Mammary epithelial cell (primary cell): Measurements from ENCODE around the gene NMD3.

ENCODE experiments used
- EZH2 ChIP-seq: IDR thresholded peaks from 2 replicates; pipeline ENCODE4 v1.6.1; 2012; ENCODE audit warnings: low read length, inconsistent platforms, borderline replicate concordance
- TF ChIP-seq, protein P1 (sequence below), 2 donors: IDR thresholded peaks in 1 of 2; conservative IDR thresholded peaks in 1 of 2; 2 replicates each; pipeline ENCODE4 v1.5.1; 2011 to 2012; ENCODE audit warnings: inconsistent platforms in 2 of 2, low read length in 2 of 2, mild to moderate bottlenecking in 2 of 2, control low read depth in 1 of 2, low read depth in 1 of 2; ENCODE audit not compliant: insufficient read depth in 1 of 2; ENCODE audit errors: extremely low read depth in 1 of 2

DNA sequence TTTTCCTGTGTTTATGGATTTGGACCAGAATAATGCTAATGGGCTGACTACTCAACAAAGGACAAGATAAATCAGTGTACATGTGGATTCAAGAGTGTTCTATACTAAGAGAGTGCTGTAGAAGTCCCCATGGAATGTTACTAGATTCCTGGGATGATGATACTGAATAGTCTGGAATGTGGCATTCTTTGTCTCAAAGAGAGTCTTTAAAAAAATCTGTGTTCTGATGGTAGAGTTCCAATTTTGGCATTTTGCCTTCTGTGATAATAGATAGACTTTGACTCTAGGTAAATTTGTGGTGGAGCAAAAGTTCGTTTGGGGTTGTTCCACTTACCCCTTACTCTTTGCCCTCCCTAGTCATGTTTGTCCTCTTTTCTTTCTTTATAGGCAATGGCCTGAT lies 43.7 kb downstream of the NMD3 start:
- TF ChIP-seq, protein P1, sequence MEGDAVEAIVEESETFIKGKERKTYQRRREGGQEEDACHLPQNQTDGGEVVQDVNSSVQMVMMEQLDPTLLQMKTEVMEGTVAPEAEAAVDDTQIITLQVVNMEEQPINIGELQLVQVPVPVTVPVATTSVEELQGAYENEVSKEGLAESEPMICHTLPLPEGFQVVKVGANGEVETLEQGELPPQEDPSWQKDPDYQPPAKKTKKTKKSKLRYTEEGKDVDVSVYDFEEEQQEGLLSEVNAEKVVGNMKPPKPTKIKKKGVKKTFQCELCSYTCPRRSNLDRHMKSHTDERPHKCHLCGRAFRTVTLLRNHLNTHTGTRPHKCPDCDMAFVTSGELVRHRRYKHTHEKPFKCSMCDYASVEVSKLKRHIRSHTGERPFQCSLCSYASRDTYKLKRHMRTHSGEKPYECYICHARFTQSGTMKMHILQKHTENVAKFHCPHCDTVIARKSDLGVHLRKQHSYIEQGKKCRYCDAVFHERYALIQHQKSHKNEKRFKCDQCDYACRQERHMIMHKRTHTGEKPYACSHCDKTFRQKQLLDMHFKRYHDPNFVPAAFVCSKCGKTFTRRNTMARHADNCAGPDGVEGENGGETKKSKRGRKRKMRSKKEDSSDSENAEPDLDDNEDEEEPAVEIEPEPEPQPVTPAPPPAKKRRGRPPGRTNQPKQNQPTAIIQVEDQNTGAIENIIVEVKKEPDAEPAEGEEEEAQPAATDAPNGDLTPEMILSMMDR (conservative IDR thresholded peaks at IDR 0.05 in 1 of 2, IDR thresholded peaks at IDR 0.05 in 1 of 2; ENCODE audit: extremely low read depth in 1 of 2, insufficient read depth in 1 of 2, low read depth in 1 of 2, low read length in 2 of 2): no peak
- no peak for TF ChIP-seq EZH2
